CD14-positive monocyte (primary cell): ENCODE measurements around the gene ZNRF2. TPM values are rescaled to one million over a fixed set of nuclear protein-coding genes. Genes with fewer than 3 reads are reported as not detected.

Experiments
- DNase-seq, 3 donors: peaks; one replicate each; pipeline ENCODE4 v3.0.0-alpha.2; 2011 to 2022
- H2AFZ ChIP-seq: 2 replicates; pipeline ENCODE4 v1.6.0; 2012; ENCODE audit warnings: mild to moderate bottlenecking, low read depth, low read length, inconsistent platforms; ENCODE audit not compliant: insufficient read depth, poor library complexity, severe bottlenecking
- H3K27ac ChIP-seq, 2 donors: 1 replicate in 1 of 2; 2 replicates in 1 of 2; pipeline ENCODE4 v1.5.1; 2012 to 2013; ENCODE audit warnings: low read length in 2 of 2, control low read depth in 1 of 2, inconsistent platforms in 1 of 2, low read depth in 1 of 2, mild to moderate bottlenecking in 1 of 2
- H3K27me3 ChIP-seq, 2 donors: one replicate each; pipeline versions ENCODE4 v1.6.0 to v1.6.1; 2011 to 2013; ENCODE audit warnings: low read length in 2 of 2; ENCODE audit not compliant: control insufficient read depth in 2 of 2, insufficient read depth in 2 of 2
- H3K36me3 ChIP-seq, 2 donors: replicated peaks in 1 of 2; 1 replicate in 1 of 2; 2 replicates in 1 of 2; pipeline versions ENCODE4 v1.5.1 to v1.6.1; 2012 to 2013; ENCODE audit warnings: low read length in 2 of 2, control low read depth in 1 of 2, inconsistent platforms in 1 of 2, mild to moderate bottlenecking in 1 of 2; ENCODE audit not compliant: insufficient read depth in 2 of 2, control insufficient read depth in 1 of 2
- H3K4me1 ChIP-seq, 2 donors: 1 replicate in 1 of 2; 2 replicates in 1 of 2; pipeline versions ENCODE4 v1.5.1 to v1.6.1; 2012 to 2013; ENCODE audit warnings: low read length in 2 of 2, control low read depth in 1 of 2, inconsistent platforms in 1 of 2, mild to moderate bottlenecking in 1 of 2, moderate library complexity in 1 of 2; ENCODE audit not compliant: insufficient read depth in 2 of 2, control insufficient read depth in 1 of 2
- H3K4me2 ChIP-seq: replicated peaks from 2 replicates; pipeline ENCODE3; 2012; ENCODE audit warnings: low read length, moderate library complexity, mild to moderate bottlenecking; ENCODE audit not compliant: poor library complexity, severe bottlenecking; ENCODE audit errors: extremely low read depth
- H3K4me3 ChIP-seq, 3 experiments: fragments of 200-600 bp in 1 of 3; sonication (generic) in 1 of 3; replicated peaks in 1 of 3; 1 replicate in 2 of 3; 2 replicates in 1 of 3; pipeline ENCODE4 v1.5.1; 2011 to 2013; ENCODE audit warnings: low read length in 3 of 3, mild to moderate bottlenecking in 3 of 3, control low read depth in 2 of 3, low read depth in 2 of 3, inconsistent platforms in 1 of 3, moderate library complexity in 1 of 3
- H3K79me2 ChIP-seq: 2 replicates; pipeline ENCODE4 v1.6.0; 2012; ENCODE audit warnings: mild to moderate bottlenecking, control low read depth, inconsistent platforms, low read length, moderate library complexity; ENCODE audit not compliant: insufficient read depth
- H3K9ac ChIP-seq: 2 replicates; pipeline ENCODE4 v1.6.0; 2017; ENCODE audit warnings: low read length, mild to moderate bottlenecking; ENCODE audit not compliant: insufficient read depth, poor library complexity, severe bottlenecking
- H3K9me3 ChIP-seq, 2 donors: replicated peaks in 1 of 2; 1 replicate in 1 of 2; 2 replicates in 1 of 2; pipeline versions ENCODE4 v1.5.1 to v1.6.1; 2012 to 2013; ENCODE audit warnings: low read length in 2 of 2, control low read depth in 1 of 2; ENCODE audit not compliant: control insufficient read depth in 1 of 2, insufficient read depth in 1 of 2
- H4K20me1 ChIP-seq: 2 replicates; pipeline ENCODE4 v1.6.0; 2012; ENCODE audit warnings: mild to moderate bottlenecking, low read length, control low read depth, moderate library complexity; ENCODE audit not compliant: insufficient read depth
- H3K27ac Mint-ChIP-seq, 7 donors: one replicate each; pipeline ENCODE4 v1.8.0; 2020; ENCODE audit warnings: mild to moderate bottlenecking in 7 of 7, mixed read lengths in 7 of 7, moderate library complexity in 6 of 7, inconsistent platforms in 2 of 7
- H3K27me3 Mint-ChIP-seq, 3 donors: one replicate each; pipeline ENCODE4 v1.8.0; 2021 to 2022; ENCODE audit warnings: low read depth in 3 of 3, mild to moderate bottlenecking in 3 of 3, mixed read lengths in 3 of 3, moderate library complexity in 3 of 3, inconsistent platforms in 1 of 3
- H3K36me3 Mint-ChIP-seq, 2 donors: one replicate each; pipeline ENCODE4 v1.8.0; 2020; ENCODE audit warnings: mixed read lengths in 2 of 2, inconsistent platforms in 1 of 2, mild to moderate bottlenecking in 1 of 2
- H3K4me1 Mint-ChIP-seq: one replicate; pipeline ENCODE4 v1.8.0; 2020; ENCODE audit warnings: mild to moderate bottlenecking, mixed read lengths
- H3K4me3 Mint-ChIP-seq, 2 donors: one replicate each; pipeline ENCODE4 v1.8.0; 2020; ENCODE audit warnings: mild to moderate bottlenecking in 2 of 2, mixed read lengths in 2 of 2, moderate library complexity in 1 of 2
- H3K9me3 Mint-ChIP-seq, 7 donors: one replicate each; pipeline ENCODE4 v1.8.0; 2020 to 2022; ENCODE audit warnings: mixed read lengths in 7 of 7, mild to moderate bottlenecking in 6 of 7, moderate library complexity in 6 of 7, inconsistent platforms in 2 of 7
- CTCF ChIP-seq: fragments of 200-600 bp; IDR thresholded peaks from one replicate; pipeline ENCODE4 v1.8.0; 2022; ENCODE audit warnings: antibody characterized with exemption, mild to moderate bottlenecking
- WGBS: methylation state at CpG from one replicate; pipeline ENCODE4 v1.1.5; 2013; ENCODE audit warnings: missing lambda C conversion rate; ENCODE audit not compliant: insufficient coverage; 5-methylcytosine and 5-hydroxymethylcytosine counted together
- intact Hi-C, 2 donors: fragments of 100-400 bp; cut with micrococcal nuclease; formaldehyde crosslinking; loops; one replicate each; pipeline versions ENCODE4 v1.15.0 to v1.15.1; 2023
- polyA plus RNA-seq, 3 donors: library from polyadenylated mRNA; depleted of rRNA in 1 of 3; unstranded in 2 of 3; stranded (reverse) in 1 of 3; fragments of 300-500 nt in 2 of 3; fragments of >200 nt in 1 of 3; fragmentation: Illumina TruSeq in 2 of 3; gene quantifications; 1 replicate in 2 of 3; 2 replicates in 1 of 3; pipeline ENCODE4 v1.2.3, GENCODE V29; 2012 to 2021

Gene ZNRF2
- polyA plus RNA-seq, 3 donors, result 1.9 to 9.5 (median 5.7) TPM

- peak overlapping the region; percentile 1 to 77 for H3K4me3 Mint-ChIP-seq
- H3K9me3 Mint-ChIP-seq, result no peaks in the 10 kb centered on the region
- Histone ChIP-seq H3K4me3 (peak overlapping the region in 1 of 3 experiments; percentile 57), H2AFZ (no peak overlapping the region), H3K4me1 (peaks cover 24 to 32% of the 10 kb centered on the region in 2 donors), H3K27ac (peak overlapping the region in 1 of 2 donors; percentile 42), H3K9ac (peak overlapping the region; percentile 7), H3K27me3 (no peaks in the 10 kb centered on the region), H4K20me1 (peaks cover 74% of the 10 kb centered on the region), H3K36me3 (peaks cover 0 to 10% of the 10 kb centered on the region in 2 donors), H3K4me2 (peak overlapping the region; percentile 63), H3K79me2 (peaks cover 98% of the 10 kb centered on the region), H3K9me3 (no peaks in the 10 kb centered on the region)
- peaks cover 16 to 18% of the 10 kb centered on the region in 2 donors for H3K36me3 Mint-ChIP-seq
- H3K27ac Mint-ChIP-seq, result peak overlapping the region in 6 of 7 donors; percentile 6 to 81 (median 70)
- DNase-seq, result peak in 2 of 3 donors; percentile 29 to 42
- TF ChIP-seq CTCF, result no peak
- 0% methylated on average over 2 of the region's 3 CpGs for WGBS
- peaks cover 0 to 1% (median 1%) of the 10 kb centered on the region in 3 donors for H3K27me3 Mint-ChIP-seq
- intact Hi-C loops, result loop anchor here in 1 of 2 donors (10.0 kb wide), 1 partner anchor 46 kb away; the partner anchor contains the start of gene ZNRF2
- peaks cover 50% of the 10 kb centered on the region for H3K4me1 Mint-ChIP-seq
Observed at GRCh38 chr7:30330134-30331111, 46.0 kb downstream of the ZNRF2 start.

- intact Hi-C loops, result loop anchor here in 1 of 2 donors (10.0 kb wide), 1 partner anchor 47 kb away; the partner anchor contains the start of gene ZNRF2
- peaks cover 0 to 1% (median 1%) of the 10 kb centered on the region in 3 donors for H3K27me3 Mint-ChIP-seq
- H3K4me3 Mint-ChIP-seq, result peak overlapping the region in 1 of 2 donors; percentile 19
- Histone ChIP-seq H3K27ac (no peak overlapping the region), H3K4me1 (peaks cover 24 to 32% of the 10 kb centered on the region in 2 donors), H3K27me3 (no peaks in the 10 kb centered on the region), H2AFZ (no peak overlapping the region), H3K9ac (no peak overlapping the region), H3K4me3 (no peak overlapping the region), H3K36me3 (peaks cover 0 to 4% of the 10 kb centered on the region in 2 donors), H4K20me1 (peaks cover 83% of the 10 kb centered on the region), H3K4me2 (peak overlapping the region; percentile 63), H3K79me2 (peaks cover 98% of the 10 kb centered on the region), H3K9me3 (no peaks in the 10 kb centered on the region)
- WGBS, result no CpG with 5 or more reads among the region's 2 CpGs
- TF ChIP-seq CTCF, result no peak
- DNase-seq, result no peak
- peak overlapping the region in 1 of 7 donors; percentile 57 for H3K27ac Mint-ChIP-seq
- no peaks in the 10 kb centered on the region for H3K9me3 Mint-ChIP-seq
- peaks cover 12 to 15% of the 10 kb centered on the region in 2 donors for H3K36me3 Mint-ChIP-seq
- peaks cover 54% of the 10 kb centered on the region for H3K4me1 Mint-ChIP-seq
Observed at GRCh38 chr7:30331338-30331737, 46.9 kb downstream of the ZNRF2 start.
